Hindlimb muscle (tissue), 1 donor: ENCODE data around the gene MBOAT7. TPM values are rescaled to one million over a fixed set of nuclear protein-coding genes. Genes with fewer than 3 reads are reported as not detected.
A peak's percentile ranks its signal among the peaks of the same experiment; 100 is the strongest.

Experiments used
- DNase-seq: peaks from one replicate; pipeline ENCODE4 v3.0.0-alpha.2; 2013
- polyA plus RNA-seq: library from polyadenylated mRNA; unstranded; fragments of 120-200 nt; gene quantifications from one replicate; pipeline ENCODE4 v1.2.1, GENCODE V29; 2013; ENCODE audit not compliant: insufficient read length

MBOAT7 gene
- polyA plus RNA-seq, 1 donor, result 28.9 TPM

- DNase-seq, result no peak
Observed at GRCh38 chr19:54160182-54160811, 29.1 kb downstream of the MBOAT7 start.

- DNase-seq, result peak; percentile 99
Observed at GRCh38 chr19:54159352-54160181, 29.8 kb downstream of the MBOAT7 start, which contains the start of gene LENG1. LENG1 (minus strand) TSS chr19:54159721; CDS start chr19:54159695, 26 bp downstream.

- no peak for DNase-seq
Observed at GRCh38 chr19:54158812-54159351, 30.5 kb downstream of the MBOAT7 start.

GRCh38 chr19:54156953-54157352 is 32.4 kb downstream of the MBOAT7 start:
- no peak for DNase-seq

GRCh38 chr19:54156490-54156889 is 32.9 kb downstream of the MBOAT7 start:
- no peak for DNase-seq

- no peak for DNase-seq
Observed at GRCh38 chr19:54155694-54156093, 33.7 kb downstream of the MBOAT7 start.

- no peak for DNase-seq
Observed at GRCh38 chr19:54154603-54155345, 34.6 kb downstream of the MBOAT7 start.

GRCh38 chr19:54153731-54154326 is 35.6 kb downstream of the MBOAT7 start:
- no peak for DNase-seq

- no peak for DNase-seq
Observed at GRCh38 chr19:54152878-54153524, 36.4 kb downstream of the MBOAT7 start.

GRCh38 chr19:54152267-54152666 is 37.1 kb downstream of the MBOAT7 start:
- DNase-seq, result no peak

GRCh38 chr19:54151362-54152035 is 37.9 kb downstream of the MBOAT7 start:
- no peak for DNase-seq

- no peak for DNase-seq
Observed at GRCh38 chr19:54149021-54149812, 40.2 kb downstream of the MBOAT7 start.

GRCh38 chr19:54148158-54148557 is 41.2 kb downstream of the MBOAT7 start:
- DNase-seq, result no peak

- DNase-seq, result no peak
Observed at GRCh38 chr19:54147676-54148075, 41.7 kb downstream of the MBOAT7 start.

GRCh38 chr19:54145541-54146158 is 43.7 kb downstream of the MBOAT7 start:
- no peak for DNase-seq

- no peak for DNase-seq
Observed at GRCh38 chr19:54142166-54142780, 47.1 kb downstream of the MBOAT7 start.

- no peak for DNase-seq
Observed at GRCh38 chr19:54141356-54141755, 48.0 kb downstream of the MBOAT7 start.

GRCh38 chr19:54138489-54139256 is 50.7 kb downstream of the MBOAT7 start:
- no peak for DNase-seq
